NOMO-1 (cell line): Measurements from ENCODE around the gene EPB41L4A.

Source experiments
- DNase-seq, 2 experiments: peaks; one replicate each; lab custom pipeline; 2025; ENCODE audit not compliant: unreplicated experiment in 2 of 2; lab: John Stamatoyannopoulos, UW

EPB41L4A gene

GRCh38 chr5:112165897-112166737 is 253.0 kb downstream of the EPB41L4A start:
- DNase-seq, result no peak

DNA sequence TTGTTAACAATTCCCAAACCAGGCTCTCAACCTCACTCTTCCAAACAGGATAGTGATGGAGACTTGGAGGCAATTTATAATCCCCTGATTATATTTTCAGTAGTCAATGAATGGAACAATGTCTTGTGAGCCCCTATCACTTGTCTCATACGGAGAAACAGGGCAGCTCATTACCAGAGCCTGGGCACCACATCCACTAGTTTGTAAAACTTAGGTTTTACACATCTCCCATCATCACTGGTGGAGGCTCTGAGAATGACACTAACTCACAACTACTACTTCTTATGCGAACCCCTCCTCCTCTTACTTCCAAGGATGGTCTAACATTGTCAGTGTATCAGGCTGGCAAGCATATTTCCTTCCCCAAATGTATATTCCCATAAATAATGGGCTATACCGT is 253.7 kb downstream of the EPB41L4A start:
- DNase-seq, result no peak

DNA sequence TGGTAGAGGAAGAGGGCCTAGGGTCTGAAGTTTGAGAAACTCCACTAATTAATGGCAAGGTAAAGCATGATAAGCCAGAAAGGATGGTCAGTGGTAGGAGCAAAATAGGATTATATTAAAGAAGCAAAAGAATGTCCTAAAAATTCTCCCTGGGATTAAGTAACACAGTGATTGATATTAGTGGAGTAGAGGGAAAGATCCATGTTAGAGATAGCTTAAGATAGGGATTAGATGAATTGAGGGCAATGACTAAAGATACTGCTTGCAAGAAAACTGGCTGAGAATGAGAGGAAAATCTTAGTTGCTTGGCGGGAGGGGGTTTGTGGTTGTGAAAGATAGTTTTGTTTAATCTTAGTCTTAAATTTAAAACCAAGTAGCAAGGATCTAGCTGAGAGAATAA is 255.6 kb downstream of the EPB41L4A start:
- no peak for DNase-seq

- no peak for DNase-seq
Observed at GRCh38 chr5:112161392-112161748, 257.7 kb downstream of the EPB41L4A start.

DNA sequence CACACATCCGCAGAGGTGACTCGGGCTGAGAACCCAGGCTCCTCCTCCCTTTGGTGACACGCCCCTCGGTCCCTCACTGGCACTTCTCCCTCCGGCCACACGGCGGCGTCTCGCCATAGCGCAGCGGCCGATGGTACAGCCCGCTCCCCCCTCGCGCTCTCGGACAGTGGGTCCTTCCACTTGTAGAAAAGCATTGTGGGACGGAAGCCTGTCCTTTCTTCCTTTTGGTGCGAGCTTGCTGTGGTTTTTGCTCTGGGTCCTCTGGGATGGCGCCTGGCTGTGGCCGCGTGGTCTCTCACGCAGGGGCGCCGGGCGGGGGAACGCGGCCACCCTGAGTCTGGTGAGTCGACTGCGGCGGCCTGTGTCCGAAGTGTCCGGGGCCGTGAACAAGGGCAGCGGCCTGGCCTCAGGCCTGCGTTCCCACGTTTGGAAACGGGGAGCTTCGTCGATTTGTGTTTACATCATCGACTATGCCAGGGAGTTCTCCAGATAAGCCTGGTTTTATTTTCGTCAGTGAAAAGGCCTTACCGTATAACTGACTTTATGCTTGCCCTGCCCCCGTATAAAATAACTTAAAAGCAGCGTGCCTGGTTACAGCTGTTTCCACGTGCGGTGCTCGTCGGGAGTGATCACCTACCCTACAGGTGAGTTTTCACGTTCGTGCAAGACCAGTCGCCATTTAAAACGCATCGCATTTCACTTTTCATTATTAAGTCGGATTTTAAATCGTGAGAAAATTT is 258.3 kb downstream of the EPB41L4A start:
- DNase-seq, result peak; percentile 72 to 85

DNA sequence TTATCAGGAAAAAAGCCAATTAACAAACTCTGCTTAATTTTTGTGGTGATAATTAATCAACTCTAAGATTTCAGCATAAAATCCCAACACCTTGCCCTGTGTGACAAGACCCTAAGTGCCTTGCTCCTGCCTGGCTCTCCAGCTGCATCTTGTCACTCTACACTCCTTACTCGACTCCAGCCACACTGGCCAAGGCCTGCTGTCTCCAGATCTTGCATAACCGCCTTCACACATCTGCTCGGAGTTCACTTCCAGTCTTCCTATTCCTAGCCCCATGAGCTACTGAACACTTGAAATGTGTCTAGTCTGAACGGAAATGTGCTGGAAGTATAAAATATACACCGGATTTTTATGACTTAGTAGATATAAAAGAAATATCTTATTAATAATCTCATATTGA is 259.6 kb downstream of the EPB41L4A start:
- no peak for DNase-seq

- no peak for DNase-seq
Observed at GRCh38 chr5:112156211-112156610, 262.9 kb downstream of the EPB41L4A start.

DNA sequence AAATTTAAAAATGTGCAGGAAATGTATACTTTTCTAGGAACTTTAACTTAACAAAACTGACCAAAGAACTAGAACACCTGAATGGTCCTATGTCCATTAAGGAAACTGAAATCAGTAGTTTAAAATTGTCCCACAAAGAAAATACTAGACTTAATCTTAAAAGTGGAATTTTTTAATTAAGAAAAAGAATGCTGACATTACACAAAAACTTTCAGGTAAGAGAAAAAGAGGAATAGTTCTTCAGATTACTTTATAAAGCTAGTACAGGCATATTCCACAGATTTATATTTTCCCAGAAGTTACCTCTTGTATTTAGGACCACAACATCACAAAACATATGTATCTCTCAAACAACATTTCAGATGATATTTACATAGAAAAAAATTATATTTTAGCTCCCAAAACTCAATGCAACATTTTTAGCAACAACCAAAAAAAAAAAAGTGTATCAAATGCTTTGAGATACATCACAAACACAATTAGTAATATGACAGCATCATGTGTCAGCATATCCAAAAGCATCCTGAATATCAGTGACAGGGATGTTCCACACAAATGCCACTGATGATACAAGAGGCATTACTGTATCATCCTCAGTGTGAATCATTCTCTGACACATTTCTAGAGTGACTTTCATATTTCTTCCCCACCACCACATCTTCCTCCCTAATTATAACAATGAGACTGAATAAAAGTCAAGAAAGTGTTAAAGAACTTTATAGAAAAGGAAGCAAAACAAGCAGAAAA is 264.0 kb downstream of the EPB41L4A start:
- no peak for DNase-seq

GRCh38 chr5:112149727-112150126 is 269.4 kb downstream of the EPB41L4A start:
- DNase-seq, result no peak

- DNase-seq, result peak; percentile 71 to 83
Observed at GRCh38 chr5:112146323-112147226, 272.5 kb downstream of the EPB41L4A start.

GRCh38 chr5:112143690-112144089 is 275.4 kb downstream of the EPB41L4A start:
- DNase-seq, result no peak

DNA sequence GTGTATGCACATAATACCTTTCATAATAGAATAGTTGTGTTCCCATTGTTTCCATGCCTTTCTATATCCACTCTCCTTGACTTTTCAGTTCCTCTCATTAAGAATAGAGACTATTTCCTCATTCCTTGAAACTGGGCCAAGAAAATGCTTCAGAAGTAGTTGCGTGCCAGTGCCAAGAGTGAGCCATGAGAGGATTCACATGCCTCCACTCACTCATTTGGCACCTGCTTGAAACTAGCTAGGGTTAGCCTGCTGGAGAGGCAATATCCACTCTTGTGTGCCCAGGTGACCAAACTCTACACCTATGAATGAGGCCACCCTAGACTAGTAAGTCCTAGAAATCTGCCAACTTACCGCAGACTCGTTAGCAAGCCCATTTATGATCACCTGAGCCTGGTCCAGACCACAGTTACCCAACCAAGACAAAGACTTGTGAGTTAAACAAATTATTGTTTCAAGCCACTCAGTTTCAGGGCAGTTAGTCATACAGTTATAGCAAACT is 276.3 kb downstream of the EPB41L4A start:
- peak in 1 of 2 experiments; percentile 7 for DNase-seq

DNA sequence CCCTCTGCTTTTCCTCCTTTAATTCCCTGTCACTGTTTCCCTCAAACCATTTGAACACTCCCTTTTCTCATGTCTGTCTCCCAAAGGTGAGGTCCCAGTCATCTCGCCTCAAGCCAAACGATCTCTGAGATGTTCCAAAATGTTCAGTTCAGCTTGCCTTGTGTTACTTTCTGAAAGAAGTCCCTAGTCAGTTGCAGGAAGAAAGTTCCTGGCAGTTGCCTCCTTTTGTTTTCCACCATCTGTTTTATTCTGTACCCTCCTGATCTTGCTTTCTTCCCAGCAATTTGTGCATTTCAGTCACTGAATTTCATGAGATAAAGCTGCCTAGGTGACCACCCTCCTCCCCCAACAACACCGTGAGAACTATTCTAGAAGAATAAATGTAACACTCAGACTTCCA is 277.5 kb downstream of the EPB41L4A start:
- DNase-seq, result no peak

GRCh38 chr5:112138526-112138925 is 280.6 kb downstream of the EPB41L4A start:
- DNase-seq, result no peak

- no peak for DNase-seq
Observed at GRCh38 chr5:112136773-112137172, 282.3 kb downstream of the EPB41L4A start.

GRCh38 chr5:112127861-112128260 is 291.2 kb downstream of the EPB41L4A start:
- no peak for DNase-seq

DNA sequence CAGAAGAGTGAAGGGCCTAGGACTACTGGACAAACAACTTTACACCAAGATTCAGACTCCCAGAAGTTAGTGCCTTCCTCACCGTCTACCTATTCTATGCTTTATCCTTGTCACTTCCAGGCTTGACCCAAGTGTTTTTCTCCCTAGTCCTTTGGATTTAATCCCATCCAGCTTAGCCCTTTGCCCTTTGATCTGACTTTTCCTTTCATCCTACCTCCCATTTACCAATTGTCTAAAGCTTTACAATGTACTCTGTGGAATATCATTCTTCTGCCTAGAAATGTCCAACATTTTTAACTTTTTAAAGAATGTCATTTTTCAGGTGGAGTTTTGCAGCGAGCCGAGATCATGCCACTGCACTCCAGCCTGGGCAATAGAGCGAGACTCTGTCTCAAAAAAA is 292.1 kb downstream of the EPB41L4A start:
- no peak for DNase-seq

DNA sequence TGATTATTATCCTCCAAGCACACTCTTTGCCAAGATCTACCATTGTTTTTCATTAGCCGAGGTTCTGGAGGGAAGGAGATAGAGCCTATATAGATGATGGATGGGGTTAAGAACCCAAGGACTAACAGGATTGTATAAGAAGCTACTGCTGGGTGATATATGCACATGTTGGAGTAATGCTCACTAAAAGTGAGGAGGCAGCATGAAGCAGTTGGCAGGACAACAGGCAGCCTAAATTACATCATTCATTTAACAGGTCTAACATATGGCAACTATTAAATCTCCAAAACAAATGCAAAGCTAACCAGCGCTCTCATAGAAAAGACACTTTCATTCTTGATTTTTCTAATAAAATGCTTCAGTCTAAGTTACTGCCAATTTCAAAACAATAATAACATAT is 293.2 kb downstream of the EPB41L4A start:
- no peak for DNase-seq

GRCh38 chr5:112124788-112125187 is 294.3 kb downstream of the EPB41L4A start:
- peak; percentile 58 to 89 for DNase-seq

DNA sequence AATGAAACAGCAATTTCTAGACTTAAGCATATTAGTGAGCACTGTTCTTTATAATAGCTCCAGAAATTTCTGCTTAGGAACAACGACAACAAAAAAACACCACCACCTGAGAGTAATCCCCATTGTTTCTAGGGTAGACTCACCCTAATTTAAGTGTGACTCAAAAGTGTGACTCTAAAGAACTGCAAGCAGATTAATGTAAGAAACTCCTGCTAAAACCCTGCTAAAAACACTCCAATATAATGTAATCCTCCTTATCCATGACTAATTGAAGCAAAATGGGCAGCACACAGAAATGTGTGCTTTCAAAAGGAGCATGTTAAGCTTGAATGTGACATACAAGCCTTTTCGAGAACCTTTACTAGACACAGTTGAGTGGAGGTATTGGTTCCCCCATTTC is 296.0 kb downstream of the EPB41L4A start:
- no peak for DNase-seq
